IMR-90 (cell line): ENCODE results near the gene VAC14.

ENCODE experiments used
- CEBPB ChIP-seq: IDR thresholded peaks from 2 replicates; pipeline ENCODE4 v1.6.1; 2012; ENCODE audit warnings: low read depth, low read length, improper control_type of control experiment
- POLR2A ChIP-seq: IDR thresholded peaks from 2 replicates; pipeline ENCODE4 v1.6.1; 2012; ENCODE audit warnings: mild to moderate bottlenecking, low read depth, low read length
- TF ChIP-seq, protein P1 (sequence below): fragments of 150-350 bp; IDR thresholded peaks from 2 replicates; pipeline ENCODE4 v1.6.1; 2017; ENCODE audit warnings: mild to moderate bottlenecking, antibody characterized with exemption, low read length, low read depth
- TF ChIP-seq, protein P2 (sequence below): conservative IDR thresholded peaks from 2 replicates; pipeline ENCODE4 v1.5.1; 2012; ENCODE audit warnings: mild to moderate bottlenecking, low read depth, low read length, improper control_type of control experiment

DNA sequence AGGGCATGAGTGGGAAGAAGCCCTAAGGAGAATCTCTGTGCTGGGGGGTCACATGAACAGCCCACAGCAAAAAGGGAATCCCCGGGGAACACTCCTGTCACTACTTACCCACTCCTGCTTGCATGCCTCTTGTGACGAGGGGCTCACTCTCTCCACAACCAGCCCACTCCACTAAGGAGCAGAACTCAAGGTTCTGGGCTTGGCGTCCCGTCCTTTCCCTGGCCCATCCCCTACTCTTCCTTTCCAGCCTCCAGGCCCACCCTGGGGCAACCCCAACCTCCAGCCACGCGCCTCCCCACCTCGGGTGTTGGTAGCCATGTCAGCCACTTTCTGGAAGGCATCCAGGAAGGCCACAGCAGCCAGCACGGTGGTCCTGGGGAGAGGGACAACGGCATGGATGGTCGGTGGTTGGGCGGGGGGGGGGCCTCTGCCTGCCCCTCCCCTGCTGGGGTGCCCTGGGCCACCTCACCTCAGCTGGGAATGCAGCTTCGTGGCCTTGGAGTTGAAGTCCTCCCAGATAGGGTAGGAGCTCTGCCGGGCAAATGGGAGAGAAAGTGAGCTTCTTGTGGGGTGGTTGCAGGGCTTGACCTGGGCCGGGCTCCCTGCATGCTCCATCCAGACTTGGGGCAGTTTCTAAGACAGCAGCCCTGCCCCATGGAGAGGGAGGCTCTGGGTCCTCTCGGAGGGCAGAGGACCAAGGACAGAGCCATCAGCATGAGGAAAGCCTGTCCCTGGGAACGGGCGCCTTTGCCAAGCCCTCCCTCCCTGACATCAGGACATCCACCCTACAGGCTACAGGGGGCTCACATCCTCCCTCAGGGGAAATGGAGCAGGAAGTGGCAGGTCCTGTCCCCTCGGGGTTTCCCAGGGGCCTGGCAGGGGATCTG lies 120.2 kb downstream of the VAC14 start:
- TF ChIP-seq, protein P1, sequence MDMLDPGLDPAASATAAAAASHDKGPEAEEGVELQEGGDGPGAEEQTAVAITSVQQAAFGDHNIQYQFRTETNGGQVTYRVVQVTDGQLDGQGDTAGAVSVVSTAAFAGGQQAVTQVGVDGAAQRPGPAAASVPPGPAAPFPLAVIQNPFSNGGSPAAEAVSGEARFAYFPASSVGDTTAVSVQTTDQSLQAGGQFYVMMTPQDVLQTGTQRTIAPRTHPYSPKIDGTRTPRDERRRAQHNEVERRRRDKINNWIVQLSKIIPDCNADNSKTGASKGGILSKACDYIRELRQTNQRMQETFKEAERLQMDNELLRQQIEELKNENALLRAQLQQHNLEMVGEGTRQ: no peak
- TF ChIP-seq, protein P2, sequence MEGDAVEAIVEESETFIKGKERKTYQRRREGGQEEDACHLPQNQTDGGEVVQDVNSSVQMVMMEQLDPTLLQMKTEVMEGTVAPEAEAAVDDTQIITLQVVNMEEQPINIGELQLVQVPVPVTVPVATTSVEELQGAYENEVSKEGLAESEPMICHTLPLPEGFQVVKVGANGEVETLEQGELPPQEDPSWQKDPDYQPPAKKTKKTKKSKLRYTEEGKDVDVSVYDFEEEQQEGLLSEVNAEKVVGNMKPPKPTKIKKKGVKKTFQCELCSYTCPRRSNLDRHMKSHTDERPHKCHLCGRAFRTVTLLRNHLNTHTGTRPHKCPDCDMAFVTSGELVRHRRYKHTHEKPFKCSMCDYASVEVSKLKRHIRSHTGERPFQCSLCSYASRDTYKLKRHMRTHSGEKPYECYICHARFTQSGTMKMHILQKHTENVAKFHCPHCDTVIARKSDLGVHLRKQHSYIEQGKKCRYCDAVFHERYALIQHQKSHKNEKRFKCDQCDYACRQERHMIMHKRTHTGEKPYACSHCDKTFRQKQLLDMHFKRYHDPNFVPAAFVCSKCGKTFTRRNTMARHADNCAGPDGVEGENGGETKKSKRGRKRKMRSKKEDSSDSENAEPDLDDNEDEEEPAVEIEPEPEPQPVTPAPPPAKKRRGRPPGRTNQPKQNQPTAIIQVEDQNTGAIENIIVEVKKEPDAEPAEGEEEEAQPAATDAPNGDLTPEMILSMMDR: no peak
- TF ChIP-seq POLR2A (no peak), CEBPB (no peak)
